Measurements from ENCODE around the gene GDI2. TPM values are rescaled to one million over a fixed set of nuclear protein-coding genes. Genes with fewer than 3 reads are reported as not detected.
A peak's percentile ranks its signal among the peaks of the same experiment; 100 is the strongest.

Gene GDI2
- total and polyA plus RNA-seq, 3 donors from 2014 or later, result 144 to 204 (median 184) TPM

DNA sequence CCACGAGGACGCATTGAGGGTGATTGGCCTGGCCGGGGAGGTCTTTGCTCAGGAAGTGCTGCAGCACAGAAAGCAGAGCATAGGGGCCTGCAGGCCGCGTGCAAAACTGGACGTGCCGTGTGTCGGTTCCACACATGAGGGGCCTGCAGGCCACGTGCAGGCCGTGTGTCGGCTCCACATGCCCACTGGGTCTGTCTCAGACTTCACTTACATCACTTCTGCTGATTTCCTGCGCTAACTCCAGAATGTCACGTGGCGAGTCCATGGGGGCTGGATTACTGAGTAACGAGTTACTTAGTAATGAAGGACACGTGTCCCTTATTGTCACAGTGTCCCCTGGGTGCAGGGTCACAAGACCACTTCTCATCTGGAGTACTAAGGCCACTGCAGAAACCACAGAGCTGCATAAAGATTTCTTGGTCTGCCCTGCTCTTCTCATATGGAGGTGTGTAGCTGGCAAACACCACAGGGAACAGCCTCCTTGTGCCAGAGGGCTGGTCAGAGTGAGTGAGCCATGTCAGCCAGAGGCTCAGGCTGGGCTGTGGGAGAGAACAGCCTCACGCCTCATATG, 60.8 kb downstream of the GDI2 start:
- no peaks in the 10 kb centered on the region for H3K4me1 ChIP-seq
- 87 to 92% methylated on average over 17 of the region's 17 CpGs for WGBS, 2 donors
- no peak for DNase-seq

GRCh38 chr10:5751601-5752253, 61.5 kb downstream of the GDI2 start:
- Histone ChIP-seq H3K27ac (peak overlapping the region in 1 of 2 donors; percentile 42), H3K9me3 (no peaks in the 10 kb centered on the region), H3K4me3 (no peak overlapping the region), H3K4me1 (no peaks in the 10 kb centered on the region), H3K36me3 (ENCODE audit: low read depth, missing control alignments) (no peaks in the 10 kb centered on the region), H3K27me3 (no peaks in the 10 kb centered on the region)
- DNase-seq, result no peak
- intact Hi-C loops (cut with DNase I; ENCODE audit: low total_unique reads), result no loop called here
- TF ChIP-seq POLR2A (IDR thresholded peaks at IDR 0.05), result no peak
- TF ChIP-seq, protein P1, sequence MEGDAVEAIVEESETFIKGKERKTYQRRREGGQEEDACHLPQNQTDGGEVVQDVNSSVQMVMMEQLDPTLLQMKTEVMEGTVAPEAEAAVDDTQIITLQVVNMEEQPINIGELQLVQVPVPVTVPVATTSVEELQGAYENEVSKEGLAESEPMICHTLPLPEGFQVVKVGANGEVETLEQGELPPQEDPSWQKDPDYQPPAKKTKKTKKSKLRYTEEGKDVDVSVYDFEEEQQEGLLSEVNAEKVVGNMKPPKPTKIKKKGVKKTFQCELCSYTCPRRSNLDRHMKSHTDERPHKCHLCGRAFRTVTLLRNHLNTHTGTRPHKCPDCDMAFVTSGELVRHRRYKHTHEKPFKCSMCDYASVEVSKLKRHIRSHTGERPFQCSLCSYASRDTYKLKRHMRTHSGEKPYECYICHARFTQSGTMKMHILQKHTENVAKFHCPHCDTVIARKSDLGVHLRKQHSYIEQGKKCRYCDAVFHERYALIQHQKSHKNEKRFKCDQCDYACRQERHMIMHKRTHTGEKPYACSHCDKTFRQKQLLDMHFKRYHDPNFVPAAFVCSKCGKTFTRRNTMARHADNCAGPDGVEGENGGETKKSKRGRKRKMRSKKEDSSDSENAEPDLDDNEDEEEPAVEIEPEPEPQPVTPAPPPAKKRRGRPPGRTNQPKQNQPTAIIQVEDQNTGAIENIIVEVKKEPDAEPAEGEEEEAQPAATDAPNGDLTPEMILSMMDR (IDR thresholded peaks at IDR 0.05), result no peak
- WGBS, 2 donors, result 47 to 53% methylated on average over 6 of the region's 6 CpGs

More for the DNA sequence above, 60.8 kb downstream of the GDI2 start:
- Histone ChIP-seq H3K36me3 (ENCODE audit: low read depth, missing control alignments) (no peaks in the 10 kb centered on the region), H3K27me3 (no peaks in the 10 kb centered on the region), H3K27ac (peak overlapping the region in 1 of 2 donors; percentile 42), H3K9me3 (no peaks in the 10 kb centered on the region), H3K4me3 (no peak overlapping the region)
- TF ChIP-seq, protein P1 (IDR thresholded peaks at IDR 0.05), result no peak
- TF ChIP-seq POLR2A (IDR thresholded peaks at IDR 0.05), result no peak
- intact Hi-C loops (cut with DNase I; ENCODE audit: low total_unique reads), result no loop called here

DNA sequence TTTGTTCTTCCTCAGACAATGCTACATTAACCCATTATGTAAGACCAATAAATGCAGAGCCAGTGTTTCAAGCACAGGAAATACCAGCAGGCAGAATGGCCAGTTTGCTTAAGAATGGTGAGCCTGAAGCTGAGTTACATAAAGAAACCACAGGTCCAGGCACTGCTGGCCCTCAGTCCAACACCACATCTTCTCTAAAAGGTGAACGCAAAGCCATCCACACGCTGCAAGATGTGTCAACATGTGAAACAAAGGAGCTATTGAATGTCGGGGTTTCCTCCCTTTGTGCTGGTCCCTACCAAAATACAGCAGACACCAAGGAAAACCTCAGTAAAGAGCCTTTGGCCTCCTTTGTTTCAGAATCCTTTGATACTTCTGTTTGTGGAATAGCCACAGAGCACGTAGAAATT, 64.8 kb downstream of the GDI2 start:
- DNase-seq, result no peak
- TF ChIP-seq, protein P1 (IDR thresholded peaks at IDR 0.05), result no peak
- no peak for TF ChIP-seq POLR2A (IDR thresholded peaks at IDR 0.05)
- Histone ChIP-seq H3K27me3 (no peaks in the 10 kb centered on the region), H3K27ac (no peak overlapping the region), H3K4me3 (no peak overlapping the region), H3K36me3 (ENCODE audit: low read depth, missing control alignments) (no peaks in the 10 kb centered on the region), H3K4me1 (no peaks in the 10 kb centered on the region), H3K9me3 (no peaks in the 10 kb centered on the region)
- WGBS, 2 donors, result 76 to 86% methylated on average over 4 of the region's 4 CpGs
- intact Hi-C loops (cut with DNase I; ENCODE audit: low total_unique reads), result no loop called here

- no peaks in the 10 kb centered on the region for H3K27me3 ChIP-seq
- 69 to 71% methylated on average over 4 of the region's 4 CpGs for WGBS, 2 donors
Observed at GRCh38 chr10:5746197-5746596, 67.0 kb downstream of the GDI2 start.

More at GRCh38 chr10:5746197-5746596, 67.0 kb downstream of the GDI2 start:
- no peak overlapping the region for H3K4me3 ChIP-seq
- no peaks in the 10 kb centered on the region for H3K9me3 ChIP-seq
- H3K4me1 ChIP-seq, result no peaks in the 10 kb centered on the region
- DNase-seq, result no peak
- TF ChIP-seq, protein P1 (IDR thresholded peaks at IDR 0.05), result no peak
- no peak for TF ChIP-seq POLR2A (IDR thresholded peaks at IDR 0.05)
- H3K27ac ChIP-seq, result no peak overlapping the region
- intact Hi-C loops (cut with DNase I; ENCODE audit: low total_unique reads), result no loop called here
- no peaks in the 10 kb centered on the region for H3K36me3 ChIP-seq (ENCODE audit: low read depth, missing control alignments)
